ENCODE results near the gene C15orf40.
"Not testable (repeated sequence)": the region's sequence is repeated elsewhere in the genome, so short reads cannot be mapped to it uniquely, and the experiment has no call there.

Gene C15orf40

GRCh38 chr15:82950746-82951370, 60.6 kb downstream of the C15orf40 start:
- H3K4me3 ChIP-seq (ENCODE audit: low read length) = no peak overlapping the region
- H3K9me3 ChIP-seq (ENCODE audit: control insufficient read depth, low read length) = no peaks in the 10 kb centered on the region
- no peaks in the 10 kb centered on the region for H3K4me1 ChIP-seq (ENCODE audit: control insufficient read depth, insufficient read depth, low read length)
- H3K36me3 ChIP-seq (ENCODE audit: control insufficient read depth, insufficient read depth, low read length, severe bottlenecking) = no peaks in the 10 kb centered on the region
- no peak for DNase-seq (ENCODE audit: low read depth)
- peaks cover 20% of the 10 kb centered on the region for H3K27me3 ChIP-seq (replicated peaks; ENCODE audit: control insufficient read depth, insufficient read depth, low read length)
- no peak overlapping the region for H3K9ac ChIP-seq (ENCODE audit: low read length)

- H3K9me3 ChIP-seq (ENCODE audit: control insufficient read depth, low read length) = no peaks in the 10 kb centered on the region
- DNase-seq (ENCODE audit: low read depth) = no peak
- H3K4me3 ChIP-seq (ENCODE audit: low read length) = no peak overlapping the region
- H3K27me3 ChIP-seq (replicated peaks; ENCODE audit: control insufficient read depth, insufficient read depth, low read length) = peaks cover 20% of the 10 kb centered on the region
- no peaks in the 10 kb centered on the region for H3K4me1 ChIP-seq (ENCODE audit: control insufficient read depth, insufficient read depth, low read length)
- H3K36me3 ChIP-seq (ENCODE audit: control insufficient read depth, insufficient read depth, low read length, severe bottlenecking) = no peaks in the 10 kb centered on the region
- no peak overlapping the region for H3K9ac ChIP-seq (ENCODE audit: low read length)
Observed at GRCh38 chr15:82950295-82950694, 61.1 kb downstream of the C15orf40 start.

GRCh38 chr15:82946155-82946701, 65.2 kb downstream of the C15orf40 start:
- H3K9ac ChIP-seq (ENCODE audit: low read length) = no peak overlapping the region
- no peaks in the 10 kb centered on the region for H3K4me1 ChIP-seq (ENCODE audit: control insufficient read depth, insufficient read depth, low read length)
- DNase-seq (ENCODE audit: low read depth) = no peak
- peaks cover 16% of the 10 kb centered on the region for H3K27me3 ChIP-seq (replicated peaks; ENCODE audit: control insufficient read depth, insufficient read depth, low read length)
- H3K36me3 ChIP-seq (ENCODE audit: control insufficient read depth, insufficient read depth, low read length, severe bottlenecking) = no peaks in the 10 kb centered on the region
- no peak overlapping the region for H3K4me3 ChIP-seq (ENCODE audit: low read length)
- H3K9me3 ChIP-seq (ENCODE audit: control insufficient read depth, low read length) = no peaks in the 10 kb centered on the region

- Histone ChIP-seq H3K9ac (ENCODE audit: low read length) (no peak overlapping the region), H3K27me3 (replicated peaks; ENCODE audit: control insufficient read depth, insufficient read depth, low read length) (peaks cover 11% of the 10 kb centered on the region), H3K36me3 (ENCODE audit: control insufficient read depth, insufficient read depth, low read length, severe bottlenecking) (no peaks in the 10 kb centered on the region), H3K4me1 (ENCODE audit: control insufficient read depth, insufficient read depth, low read length) (no peaks in the 10 kb centered on the region), H3K9me3 (ENCODE audit: control insufficient read depth, low read length) (no peaks in the 10 kb centered on the region), H3K4me3 (ENCODE audit: low read length) (no peak overlapping the region)
- no peak for DNase-seq (ENCODE audit: low read depth)
Observed at GRCh38 chr15:82945326-82945725, 66.1 kb downstream of the C15orf40 start.

- no peaks in the 10 kb centered on the region for H3K9me3 ChIP-seq (ENCODE audit: control insufficient read depth, low read length)
- no peaks in the 10 kb centered on the region for H3K36me3 ChIP-seq (ENCODE audit: control insufficient read depth, insufficient read depth, low read length, severe bottlenecking)
- DNase-seq (ENCODE audit: low read depth) = no peak
- no peak overlapping the region for H3K4me3 ChIP-seq (ENCODE audit: low read length)
- H3K27me3 ChIP-seq (replicated peaks; ENCODE audit: control insufficient read depth, insufficient read depth, low read length) = peaks cover 7% of the 10 kb centered on the region
- no peak overlapping the region for H3K9ac ChIP-seq (ENCODE audit: low read length)
- no peaks in the 10 kb centered on the region for H3K4me1 ChIP-seq (ENCODE audit: control insufficient read depth, insufficient read depth, low read length)
Observed at GRCh38 chr15:82944821-82945220, 66.6 kb downstream of the C15orf40 start.

GRCh38 chr15:82944056-82944455, 67.4 kb downstream of the C15orf40 start:
- H3K27me3 ChIP-seq (replicated peaks; ENCODE audit: control insufficient read depth, insufficient read depth, low read length) = peaks cover 5% of the 10 kb centered on the region
- H3K36me3 ChIP-seq (ENCODE audit: control insufficient read depth, insufficient read depth, low read length, severe bottlenecking) = no peaks in the 10 kb centered on the region
- no peak overlapping the region for H3K9ac ChIP-seq (ENCODE audit: low read length)
- H3K4me1 ChIP-seq (ENCODE audit: control insufficient read depth, insufficient read depth, low read length) = no peaks in the 10 kb centered on the region
- no peaks in the 10 kb centered on the region for H3K9me3 ChIP-seq (ENCODE audit: control insufficient read depth, low read length)
- DNase-seq (ENCODE audit: low read depth) = no peak
- no peak overlapping the region for H3K4me3 ChIP-seq (ENCODE audit: low read length)

- Histone ChIP-seq H3K36me3 (ENCODE audit: control insufficient read depth, insufficient read depth, low read length, severe bottlenecking) (no peaks in the 10 kb centered on the region), H3K9me3 (ENCODE audit: control insufficient read depth, low read length) (no peaks in the 10 kb centered on the region), H3K9ac (ENCODE audit: low read length) (no peak overlapping the region), H3K4me3 (ENCODE audit: low read length) (no peak overlapping the region), H3K4me1 (ENCODE audit: control insufficient read depth, insufficient read depth, low read length) (no peaks in the 10 kb centered on the region), H3K27me3 (replicated peaks; ENCODE audit: control insufficient read depth, insufficient read depth, low read length) (no peaks in the 10 kb centered on the region)
- no peak for DNase-seq (ENCODE audit: low read depth)
Observed at GRCh38 chr15:82943176-82943575, 68.3 kb downstream of the C15orf40 start.

GRCh38 chr15:82942691-82943090, 68.7 kb downstream of the C15orf40 start:
- DNase-seq (ENCODE audit: low read depth) = no peak
- Histone ChIP-seq H3K4me1 (ENCODE audit: control insufficient read depth, insufficient read depth, low read length) (no peaks in the 10 kb centered on the region), H3K9me3 (ENCODE audit: control insufficient read depth, low read length) (no peaks in the 10 kb centered on the region), H3K27me3 (replicated peaks; ENCODE audit: control insufficient read depth, insufficient read depth, low read length) (no peaks in the 10 kb centered on the region), H3K36me3 (ENCODE audit: control insufficient read depth, insufficient read depth, low read length, severe bottlenecking) (no peaks in the 10 kb centered on the region), H3K9ac (ENCODE audit: low read length) (no peak overlapping the region), H3K4me3 (ENCODE audit: low read length) (no peak overlapping the region)

GRCh38 chr15:82939678-82940077, 71.8 kb downstream of the C15orf40 start:
- DNase-seq (ENCODE audit: low read depth); H3K27me3 ChIP-seq (replicated peaks; ENCODE audit: control insufficient read depth, insufficient read depth, low read length); H3K9ac ChIP-seq (ENCODE audit: low read length); H3K4me1 ChIP-seq (ENCODE audit: control insufficient read depth, insufficient read depth, low read length); H3K4me3 ChIP-seq (ENCODE audit: low read length); H3K9me3 ChIP-seq (ENCODE audit: control insufficient read depth, low read length); H3K36me3 ChIP-seq (ENCODE audit: control insufficient read depth, insufficient read depth, low read length, severe bottlenecking): not testable (repeated sequence)
